SU-DHL-6 (cell line): ENCODE data around the gene CEND1.

ENCODE experiments used
- CTCF ChIP-seq: fragments of 200-600 bp; sonication (generic); IDR thresholded peaks from one replicate; pipeline ENCODE4 v1.5.1; 2017; ENCODE audit warnings: antibody characterized with exemption, mild to moderate bottlenecking, low read length, moderate library complexity; ENCODE audit not compliant: insufficient read depth, poor library complexity, severe bottlenecking
- EZH2phosphoT487 ChIP-seq: fragments of 200-600 bp; sonication (generic), shearing (Covaris generic); conservative IDR thresholded peaks from 2 replicates; pipeline ENCODE4 v1.6.1; 2018; ENCODE audit warnings: mild to moderate bottlenecking, antibody characterized with exemption, low read length, moderate library complexity, mixed read lengths

GRCh38 chr11:748007-748359 is 41.9 kb downstream of the CEND1 start:
- TF ChIP-seq EZH2phosphoT487 (no peak), CTCF (no peak)
